Natural killer cell (primary cell): ENCODE results near the gene DHTKD1. TPM values are rescaled to one million over a fixed set of nuclear protein-coding genes. Genes with fewer than 3 reads are reported as not detected.
A peak's percentile ranks its signal among the peaks of the same experiment; 100 is the strongest.
"Not testable (repeated sequence)": the region's sequence is repeated elsewhere in the genome, so short reads cannot be mapped to it uniquely, and the experiment has no call there.

Source experiments
- ATAC-seq, 3 donors: fragments of 150-1000 bp in 2 of 3; fragments of 200-7000 bp in 1 of 3; cut with Tn5 transposase; 1 replicate in 1 of 3; 2 replicates in 2 of 3; pipeline ENCODE4 v1.10.0; 2021; ENCODE audit warnings: mild to moderate bottlenecking in 2 of 3, moderate library complexity in 2 of 3
- DNase-seq, 2 donors: peaks; one replicate each; pipeline versions ENCODE4 v3.0.0 to v3.0.0-alpha.2; 2013 to 2021; ENCODE audit warnings: mixed read lengths in 1 of 2
- H3K27ac ChIP-seq: one replicate; pipeline ENCODE4 v1.5.1; 2013; ENCODE audit warnings: mild to moderate bottlenecking, low read length
- H3K27me3 ChIP-seq: one replicate; pipeline ENCODE4 v1.6.1; 2013; ENCODE audit warnings: low read length; ENCODE audit not compliant: control insufficient read depth, insufficient read depth
- H3K36me3 ChIP-seq: one replicate; pipeline ENCODE4 v1.6.1; 2013; ENCODE audit warnings: low read length; ENCODE audit not compliant: control insufficient read depth, insufficient read depth
- H3K4me1 ChIP-seq: one replicate; pipeline ENCODE4 v1.6.1; 2013; ENCODE audit warnings: low read length; ENCODE audit not compliant: control insufficient read depth, insufficient read depth
- H3K4me3 ChIP-seq: one replicate; pipeline ENCODE4 v1.5.1; 2013; ENCODE audit warnings: low read length
- H3K9me3 ChIP-seq: one replicate; pipeline ENCODE4 v1.6.1; 2013; ENCODE audit warnings: low read length; ENCODE audit not compliant: control insufficient read depth, insufficient read depth
- H3K27ac Mint-ChIP-seq, 2 donors: one replicate each; pipeline ENCODE4 v1.8.0; 2022; ENCODE audit warnings: mild to moderate bottlenecking in 2 of 2, mixed read lengths in 2 of 2, moderate library complexity in 1 of 2
- H3K27me3 Mint-ChIP-seq, 2 donors: one replicate each; pipeline ENCODE4 v1.8.0; 2022; ENCODE audit warnings: low read depth in 2 of 2, mixed read lengths in 2 of 2
- H3K36me3 Mint-ChIP-seq: one replicate; pipeline ENCODE4 v1.8.0; 2022; ENCODE audit warnings: mixed read lengths
- H3K4me1 Mint-ChIP-seq, 2 donors: one replicate each; pipeline ENCODE4 v1.8.0; 2022; ENCODE audit warnings: mixed read lengths in 2 of 2
- H3K4me3 Mint-ChIP-seq: one replicate; pipeline ENCODE4 v1.8.0; 2022; ENCODE audit warnings: mild to moderate bottlenecking, moderate library complexity, mixed read lengths
- H3K9me3 Mint-ChIP-seq, 2 donors: one replicate each; pipeline ENCODE4 v1.8.0; 2022; ENCODE audit warnings: mixed read lengths in 2 of 2
- CTCF ChIP-seq: fragments of 200-600 bp; IDR thresholded peaks from one replicate; pipeline ENCODE4 v1.8.0; 2022; ENCODE audit warnings: antibody characterized with exemption
- WGBS: methylation state at CpG from one replicate; pipeline ENCODE4 v1.1.7; 2013; ENCODE audit warnings: missing lambda C conversion rate; ENCODE audit not compliant: insufficient coverage; 5-methylcytosine and 5-hydroxymethylcytosine counted together
- intact Hi-C: fragments of 100-400 bp; cut with micrococcal nuclease; formaldehyde crosslinking; loops from one replicate; pipeline ENCODE4 v1.14.2; 2022
- total RNA-seq, 4 donors: library from RNA; stranded (reverse); fragments of 120-200 nt in 1 of 4; gene quantifications; one replicate each; pipeline versions ENCODE4 v1.2.3 to v1.2.4, GENCODE V29; 2013 to 2022

The DHTKD1 gene
- total RNA-seq, 3 donors from 2014 or later (not counting 1 experiment from before 2014, with no cell fraction given), result 14.4 to 17.3 (median 14.8) TPM

DNA sequence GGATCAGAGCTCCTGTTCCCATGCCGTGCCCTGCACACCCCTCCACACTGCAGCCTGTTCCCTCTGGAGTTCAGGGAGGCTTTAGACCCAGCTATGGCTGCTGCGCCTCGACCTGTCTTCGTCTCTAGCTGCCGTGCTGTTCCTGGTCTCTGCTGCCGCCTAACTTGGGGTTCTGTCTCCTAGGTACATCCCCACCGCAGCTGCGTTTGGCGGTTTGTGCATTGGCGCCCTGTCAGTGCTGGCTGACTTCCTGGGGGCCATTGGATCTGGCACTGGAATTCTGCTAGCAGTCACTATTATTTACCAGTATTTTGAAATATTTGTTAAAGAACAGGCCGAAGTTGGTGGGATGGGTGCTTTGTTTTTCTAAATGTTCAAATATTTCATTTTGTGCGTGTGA is 95.3 kb downstream of the DHTKD1 start:
- intact Hi-C loops, result no loop called here
- peaks cover 54% of the 10 kb centered on the region for H3K36me3 ChIP-seq
- DNase-seq (no peak), ATAC-seq (no peak)
- H3K4me3 ChIP-seq, result no peak overlapping the region
- Mint-ChIP-seq H3K4me3 (no peak overlapping the region), H3K27me3 (no peaks in the 10 kb centered on the region), H3K9me3 (no peaks in the 10 kb centered on the region), H3K36me3 (peaks cover 25% of the 10 kb centered on the region), H3K27ac (no peak overlapping the region), H3K4me1 (peaks cover 0 to 4% of the 10 kb centered on the region in 2 donors)
- no peak for TF ChIP-seq CTCF
- H3K27ac ChIP-seq, result no peak overlapping the region
- H3K4me1 ChIP-seq, result no peaks in the 10 kb centered on the region
- no peaks in the 10 kb centered on the region for H3K9me3 ChIP-seq
- 89% methylated on average over 12 of the region's 12 CpGs for WGBS
- H3K27me3 ChIP-seq, result no peaks in the 10 kb centered on the region

GRCh38 chr10:12165036-12165435 is 96.3 kb downstream of the DHTKD1 start:
- H3K36me3 Mint-ChIP-seq, result peaks cover 35% of the 10 kb centered on the region
- TF ChIP-seq CTCF, result no peak
- no peaks in the 10 kb centered on the region for H3K27me3 Mint-ChIP-seq
- no peak overlapping the region for H3K4me3 Mint-ChIP-seq
- Histone ChIP-seq H3K4me3 (no peak overlapping the region), H3K36me3 (peaks cover 60% of the 10 kb centered on the region), H3K4me1 (no peaks in the 10 kb centered on the region), H3K9me3 (no peaks in the 10 kb centered on the region), H3K27ac (no peak overlapping the region), H3K27me3 (no peaks in the 10 kb centered on the region)
- intact Hi-C loops, result no loop called here
- DNase-seq (no peak), ATAC-seq (no peak)
- H3K4me1 Mint-ChIP-seq, result peaks cover 0 to 4% of the 10 kb centered on the region in 2 donors
- 90% methylated on average over 2 of the region's 3 CpGs for WGBS
- H3K27ac Mint-ChIP-seq, result peak overlapping the region; percentile 3 to 44
- H3K9me3 Mint-ChIP-seq, result no peaks in the 10 kb centered on the region

DNA sequence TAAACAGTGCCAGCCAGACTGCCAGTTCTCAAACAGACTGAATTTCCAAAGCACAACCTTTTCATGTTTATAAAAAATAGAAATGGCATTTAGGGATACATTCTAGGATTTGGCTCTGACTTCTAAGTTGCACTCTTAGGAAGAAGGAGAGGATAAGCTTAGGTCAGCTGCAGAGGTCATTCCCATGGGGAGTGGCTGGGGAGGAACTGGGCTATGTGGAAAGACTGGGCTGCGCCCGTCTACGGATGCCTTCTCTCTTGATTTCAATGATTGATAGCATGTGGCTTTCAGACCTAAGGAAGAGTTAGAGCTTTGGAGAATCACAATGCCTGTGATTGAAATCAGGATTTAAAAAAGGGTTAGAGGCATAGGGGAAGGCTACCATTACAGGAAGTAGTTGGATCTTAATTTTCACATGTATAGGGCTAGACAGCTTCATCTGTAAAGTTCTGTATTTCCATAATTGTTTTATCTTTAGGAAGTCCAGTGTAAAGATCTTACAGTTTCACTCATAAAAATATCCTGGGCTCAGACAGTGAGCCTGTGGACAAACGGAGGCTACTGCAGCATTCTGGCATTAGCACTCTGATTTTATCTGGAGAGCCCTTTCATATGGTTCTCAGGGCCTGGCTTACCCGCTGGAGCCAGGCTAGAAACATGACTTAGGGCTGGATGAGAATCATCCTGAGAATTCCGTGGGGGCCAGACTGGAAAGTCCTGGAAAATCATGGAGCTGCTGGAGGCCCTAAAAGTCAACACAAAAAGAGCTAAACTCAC is 97.4 kb downstream of the DHTKD1 start:
- no peak overlapping the region for H3K27ac ChIP-seq
- H3K4me3 Mint-ChIP-seq, result no peak overlapping the region
- 98% methylated on average over 6 of the region's 6 CpGs for WGBS
- peaks cover 66% of the 10 kb centered on the region for H3K36me3 ChIP-seq
- H3K27me3 ChIP-seq, result no peaks in the 10 kb centered on the region
- DNase-seq, result no peak
- H3K4me1 Mint-ChIP-seq, result peaks cover 0 to 4% of the 10 kb centered on the region in 2 donors
- H3K9me3 Mint-ChIP-seq, result no peaks in the 10 kb centered on the region
- H3K27ac Mint-ChIP-seq, result peak overlapping the region; percentile 44 to 54
- TF ChIP-seq CTCF, result no peak
- ATAC-seq, result no peak
- no peaks in the 10 kb centered on the region for H3K9me3 ChIP-seq
- H3K27me3 Mint-ChIP-seq, result no peaks in the 10 kb centered on the region
- peaks cover 42% of the 10 kb centered on the region for H3K36me3 Mint-ChIP-seq
- no peak overlapping the region for H3K4me3 ChIP-seq
- intact Hi-C loops, result no loop called here
- no peaks in the 10 kb centered on the region for H3K4me1 ChIP-seq

DNA sequence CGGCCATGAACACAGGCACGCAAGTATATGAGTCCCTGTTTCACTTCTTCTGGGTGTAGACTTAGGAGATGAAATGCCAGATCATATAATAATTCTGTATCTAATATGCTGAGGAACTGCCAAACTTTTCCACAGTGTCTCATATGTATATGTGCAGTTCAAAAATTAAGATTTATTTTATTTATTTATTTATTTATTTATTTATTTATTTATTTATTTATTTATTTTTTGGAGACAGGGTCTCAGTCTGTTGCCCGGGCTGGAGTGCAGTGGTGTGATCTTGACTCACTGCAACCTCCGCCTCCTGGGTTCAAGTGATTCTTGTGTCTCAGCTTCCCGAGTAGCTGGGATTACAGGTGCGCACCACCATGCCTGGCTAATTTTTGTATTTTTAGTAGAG is 102.8 kb downstream of the DHTKD1 start:
- 94% methylated on average over 6 of the region's 6 CpGs for WGBS
- H3K4me1 ChIP-seq, H3K27me3 Mint-ChIP-seq, H3K9me3 ChIP-seq, ATAC-seq, H3K9me3 Mint-ChIP-seq, DNase-seq, H3K27ac Mint-ChIP-seq, H3K4me3 ChIP-seq, H3K27ac ChIP-seq, H3K4me3 Mint-ChIP-seq, intact Hi-C loops, H3K27me3 ChIP-seq, H3K4me1 Mint-ChIP-seq: not testable (repeated sequence)
- peaks cover 31% of the 10 kb centered on the region for H3K36me3 Mint-ChIP-seq
- H3K36me3 ChIP-seq, result peaks cover 60% of the 10 kb centered on the region

Other genes starting within 250 kb of the DHTKD1 start
- 1 to 10 TPM in 2 of 3 donors, under 1 TPM in 1; 0.70 to 1.9 (median 1.1) TPM for gene PROSER2, start 245.6 kb upstream of the DHTKD1 start, total RNA-seq
- gene UPF2, start 26.1 kb upstream of the DHTKD1 start, total RNA-seq, result 10 to 100 TPM; 29.3 to 33.2 (median 30.1) TPM
- 10 to 100 TPM; 16.6 to 22.2 (median 17.4) TPM for gene SEC61A2, start 60.7 kb downstream of the DHTKD1 start, total RNA-seq
- 10 to 100 TPM; 25.7 to 39.1 (median 29.4) TPM for gene NUDT5, start 126.9 kb downstream of the DHTKD1 start, total RNA-seq
- gene CDC123, start 127.2 kb downstream of the DHTKD1 start, total RNA-seq, result 10 to 100 TPM; 45.8 to 53.3 (median 47.6) TPM